ENCODE results near the gene PXDN. TPM values are rescaled to one million over a fixed set of nuclear protein-coding genes. Genes with fewer than 3 reads are reported as not detected.

The PXDN gene
- total RNA-seq, 1 donor from 2014 or later: 36.3 TPM

DNA sequence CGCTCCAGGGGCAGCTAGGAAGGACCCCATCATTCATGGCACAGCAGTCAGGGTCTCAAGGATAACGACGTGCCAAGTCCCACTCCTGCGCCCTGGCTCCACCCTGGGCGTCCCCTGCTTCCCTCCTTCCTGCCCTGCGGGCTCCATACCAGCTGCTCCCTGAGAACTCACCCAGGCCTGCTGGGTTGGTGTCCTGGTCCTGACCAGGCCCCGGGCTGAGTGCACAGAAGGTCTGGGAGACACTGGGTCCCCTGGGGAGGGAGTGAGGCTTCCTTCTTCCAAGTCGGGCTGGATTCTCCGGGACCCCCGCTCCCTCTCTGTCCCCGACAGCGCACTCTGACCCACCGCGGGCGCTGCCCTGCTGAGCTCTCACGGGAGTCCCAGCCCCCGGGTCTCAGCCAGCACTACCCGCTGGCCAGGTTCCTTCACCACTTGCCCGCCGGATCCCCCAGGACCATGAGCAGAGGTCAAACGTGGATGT lies 160.2 kb downstream of the PXDN start:
- H3K9me3 ChIP-seq: no peaks in the 10 kb centered on the region
- peaks cover under 1% of the 10 kb centered on the region for H3K4me1 ChIP-seq
- DNase-seq: peak; percentile 27
- no peak overlapping the region for H3K27ac ChIP-seq
- intact Hi-C loops (cut with DNase I): no loop called here
- no peak for TF ChIP-seq CTCF (IDR thresholded peaks at IDR 0.05)
- ATAC-seq: no peak
- no peaks in the 10 kb centered on the region for H3K27me3 ChIP-seq (ENCODE audit: low read depth)
- H3K4me3 ChIP-seq: no peak overlapping the region
- no peaks in the 10 kb centered on the region for H3K36me3 ChIP-seq

- ATAC-seq (no peak), DNase-seq (peak; percentile 39)
Observed at GRCh38 chr2:1582891-1583341, 161.4 kb downstream of the PXDN start.

DNA sequence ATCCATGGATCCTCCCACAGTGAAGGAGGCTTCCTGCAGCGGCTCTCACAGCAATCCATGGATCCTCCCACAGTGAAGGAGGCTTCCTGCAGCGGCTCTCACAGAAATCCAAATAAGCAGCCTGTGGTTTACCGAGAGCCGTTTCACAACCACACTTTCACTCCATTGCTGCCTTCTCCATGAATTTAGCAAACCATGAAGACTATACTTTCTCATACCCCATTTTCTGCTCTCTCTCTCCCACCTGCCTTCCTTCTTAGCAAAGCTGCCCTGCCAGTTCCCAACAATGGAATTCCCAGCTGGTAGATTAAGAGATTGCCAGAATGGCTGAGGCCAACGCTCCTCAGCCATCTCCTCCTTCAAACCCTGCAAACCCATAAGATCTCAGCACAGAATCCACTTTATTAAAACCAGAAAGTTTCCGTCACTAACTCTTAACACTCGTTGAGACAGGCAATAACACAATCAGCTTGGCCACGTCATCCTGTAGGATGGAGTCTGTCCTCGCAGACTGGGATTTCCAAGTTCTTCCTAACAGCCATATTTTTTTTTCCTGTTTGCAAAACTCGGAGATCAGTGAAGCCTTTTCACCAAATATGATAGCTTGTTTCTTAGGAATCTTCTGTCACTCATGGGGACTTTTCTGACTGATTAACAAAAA lies 162.2 kb downstream of the PXDN start:
- Histone ChIP-seq H3K4me3 (no peak overlapping the region), H3K4me1 (no peaks in the 10 kb centered on the region), H3K9me3 (no peaks in the 10 kb centered on the region), H3K27me3 (ENCODE audit: low read depth) (no peaks in the 10 kb centered on the region), H3K36me3 (no peaks in the 10 kb centered on the region), H3K27ac (no peak overlapping the region)
- no peak for ATAC-seq
- TF ChIP-seq CTCF (IDR thresholded peaks at IDR 0.05): no peak
- intact Hi-C loops (cut with DNase I): no loop called here
- no peak for DNase-seq

More at GRCh38 chr2:1582891-1583341, 161.4 kb downstream of the PXDN start:
- Histone ChIP-seq H3K4me1 (no peaks in the 10 kb centered on the region), H3K36me3 (no peaks in the 10 kb centered on the region), H3K4me3 (no peak overlapping the region), H3K9me3 (no peaks in the 10 kb centered on the region), H3K27me3 (ENCODE audit: low read depth) (no peaks in the 10 kb centered on the region), H3K27ac (no peak overlapping the region)
- TF ChIP-seq CTCF (IDR thresholded peaks at IDR 0.05): no peak
- intact Hi-C loops (cut with DNase I): no loop called here

All from lower lobe of right lung (tissue), 2 donors.